H1 (cell line): Measurements from ENCODE around the gene UNC13C.

Experiments used
- CBX8 ChIP-seq: fragments of 300-800, 300-1000 bp; sonication (generic); IDR thresholded peaks from 2 replicates; pipeline ENCODE4 v1.7.1; 2016; ENCODE audit warnings: low read depth, low read length, borderline replicate concordance
- EP300 ChIP-seq, 2 experiments: IDR thresholded peaks; 1 replicate in 1 of 2; 2 replicates in 1 of 2; pipeline ENCODE4 v1.6.1; 2011 to 2012; ENCODE audit warnings: low read depth in 2 of 2, low read length in 2 of 2, mild to moderate bottlenecking in 2 of 2, borderline replicate concordance in 1 of 2, inconsistent platforms in 1 of 2, moderate library complexity in 1 of 2
- EZH2 ChIP-seq: fragments of 200-600 bp; sonication (generic); IDR thresholded peaks from 2 replicates; pipeline ENCODE4 v1.7.1; 2012; ENCODE audit warnings: low read depth, mild to moderate bottlenecking, moderate library complexity, low read length, inconsistent platforms; ENCODE audit not compliant: severe bottlenecking
- POLR2A ChIP-seq, 2 experiments: IDR thresholded peaks; 1 replicate in 1 of 2; 2 replicates in 1 of 2; pipeline ENCODE4 v1.6.1; 2011; ENCODE audit warnings: low read depth in 2 of 2, low read length in 2 of 2, mild to moderate bottlenecking in 2 of 2; ENCODE audit errors: control extremely low read depth in 1 of 2
- POLR2AphosphoS5 ChIP-seq: IDR thresholded peaks from 2 replicates; pipeline ENCODE4 v1.6.1; 2011; ENCODE audit warnings: low read depth, low read length
- RBBP5 ChIP-seq: IDR thresholded peaks from 2 replicates; pipeline ENCODE4 v1.7.1; 2012; ENCODE audit warnings: low read depth, mild to moderate bottlenecking, inconsistent platforms, low read length, moderate library complexity, borderline replicate concordance
- RFX5 ChIP-seq: IDR thresholded peaks from 2 replicates; pipeline ENCODE4 v1.6.1; 2011; ENCODE audit warnings: low read depth, low read length, improper control_type of control experiment, borderline replicate concordance
- RNF2 ChIP-seq: fragments of 200-900, 300-1000 bp; sonication (generic); IDR thresholded peaks from 2 replicates; pipeline ENCODE4 v1.7.1; 2016; ENCODE audit warnings: borderline replicate concordance, low read depth, mild to moderate bottlenecking, antibody characterized with exemption, low read length; ENCODE audit not compliant: poor library complexity, severe bottlenecking; ENCODE audit errors: missing control alignments
- SIN3A ChIP-seq, 2 experiments: IDR thresholded peaks in 1 of 2; conservative IDR thresholded peaks in 1 of 2; 2 replicates each; pipeline ENCODE4 v1.6.1; 2011 to 2012; ENCODE audit warnings: low read length in 2 of 2, improper control_type of control experiment in 1 of 2, low read depth in 1 of 2, mild to moderate bottlenecking in 1 of 2
- TEAD4 ChIP-seq: IDR thresholded peaks from 2 replicates; pipeline ENCODE4 v1.6.1; 2012; ENCODE audit warnings: low read depth, low read length, inconsistent platforms, mixed read lengths

GRCh38 chr15:54280726-54281125 is 302.5 kb downstream of the UNC13C start:
- TF ChIP-seq TEAD4 (no peak), POLR2AphosphoS5 (no peak), RFX5 (no peak), SIN3A (conservative IDR thresholded peaks at IDR 0.05 in 1 of 2, IDR thresholded peaks at IDR 0.05 in 1 of 2; ENCODE audit: low read depth in 1 of 2, low read length in 2 of 2) (no peak), CBX8 (no peak), RNF2 (no peak), POLR2A (IDR thresholded peaks at IDR 0.05; ENCODE audit: control extremely low read depth in 1 of 2, low read depth in 2 of 2, low read length in 2 of 2) (no peak), EZH2 (no peak), RBBP5 (no peak), EP300 (IDR thresholded peaks at IDR 0.05; ENCODE audit: borderline replicate concordance in 1 of 2, low read depth in 2 of 2, low read length in 2 of 2) (no peak)
